Ishikawa (cell line): ENCODE results near the gene LAMA3.
A peak's percentile ranks its signal among the peaks of the same experiment; 100 is the strongest.

Source experiments
- CEBPB ChIP-seq: IDR thresholded peaks from 2 replicates; pipeline ENCODE4 v1.6.1; 2012
- CREB1 ChIP-seq: IDR thresholded peaks from 2 replicates; pipeline ENCODE4 v1.6.1; 2012; ENCODE audit warnings: low read depth
- EGR1 ChIP-seq: IDR thresholded peaks from 2 replicates; pipeline ENCODE4 v1.6.1; 2012
- EP300 ChIP-seq: IDR thresholded peaks from 2 replicates; pipeline ENCODE4 v1.6.1; 2012; ENCODE audit warnings: borderline replicate concordance
- FOXM1 ChIP-seq: IDR thresholded peaks from 2 replicates; pipeline ENCODE4 v1.6.1; 2012; ENCODE audit warnings: low read depth, borderline replicate concordance
- MAX ChIP-seq: IDR thresholded peaks from 2 replicates; pipeline ENCODE4 v1.6.1; 2012
- NFIC ChIP-seq: IDR thresholded peaks from 2 replicates; pipeline ENCODE4 v1.6.1; 2012
- RAD21 ChIP-seq: IDR thresholded peaks from 2 replicates; pipeline ENCODE4 v1.6.1; 2012; ENCODE audit warnings: low read depth
- REST ChIP-seq: IDR thresholded peaks from 2 replicates; pipeline ENCODE4 v1.6.1; 2012; ENCODE audit warnings: low read depth, mild to moderate bottlenecking
- TAF1 ChIP-seq: IDR thresholded peaks from 2 replicates; pipeline ENCODE4 v1.6.1; 2012; ENCODE audit warnings: low read depth, mild to moderate bottlenecking
- TCF12 ChIP-seq: IDR thresholded peaks from 2 replicates; pipeline ENCODE4 v1.6.1; 2012; ENCODE audit warnings: low read depth
- TEAD4 ChIP-seq: IDR thresholded peaks from 2 replicates; pipeline ENCODE4 v1.6.1; 2012
- YY1 ChIP-seq: IDR thresholded peaks from 2 replicates; pipeline ENCODE4 v1.6.1; 2012; ENCODE audit warnings: low read depth
- ZBTB7A ChIP-seq: IDR thresholded peaks from 2 replicates; pipeline ENCODE4 v1.6.1; 2012; ENCODE audit warnings: low read depth
- TF ChIP-seq, protein P1 (sequence below): IDR thresholded peaks from 2 replicates; pipeline ENCODE4 v1.6.1; 2012

LAMA3 gene

GRCh38 chr18:23710068-23710527 is 20.8 kb downstream of the LAMA3 start:
- no peak for TF ChIP-seq FOXM1
- TF ChIP-seq CEBPB: no peak
- no peak for TF ChIP-seq NFIC
- no peak for TF ChIP-seq RAD21
- TF ChIP-seq EGR1: no peak

GRCh38 chr18:23710946-23711345 is 21.7 kb downstream of the LAMA3 start:
- TF ChIP-seq ZBTB7A (no peak), RAD21 (no peak), YY1 (no peak), EGR1 (no peak), TCF12 (no peak), REST (no peak), CEBPB (no peak), FOXM1 (no peak), EP300 (no peak), TEAD4 (no peak), NFIC (no peak), CREB1 (no peak), TAF1 (no peak), MAX (no peak)
- TF ChIP-seq, protein P1, sequence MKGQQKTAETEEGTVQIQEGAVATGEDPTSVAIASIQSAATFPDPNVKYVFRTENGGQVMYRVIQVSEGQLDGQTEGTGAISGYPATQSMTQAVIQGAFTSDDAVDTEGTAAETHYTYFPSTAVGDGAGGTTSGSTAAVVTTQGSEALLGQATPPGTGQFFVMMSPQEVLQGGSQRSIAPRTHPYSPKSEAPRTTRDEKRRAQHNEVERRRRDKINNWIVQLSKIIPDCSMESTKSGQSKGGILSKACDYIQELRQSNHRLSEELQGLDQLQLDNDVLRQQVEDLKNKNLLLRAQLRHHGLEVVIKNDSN: no peak

DNA sequence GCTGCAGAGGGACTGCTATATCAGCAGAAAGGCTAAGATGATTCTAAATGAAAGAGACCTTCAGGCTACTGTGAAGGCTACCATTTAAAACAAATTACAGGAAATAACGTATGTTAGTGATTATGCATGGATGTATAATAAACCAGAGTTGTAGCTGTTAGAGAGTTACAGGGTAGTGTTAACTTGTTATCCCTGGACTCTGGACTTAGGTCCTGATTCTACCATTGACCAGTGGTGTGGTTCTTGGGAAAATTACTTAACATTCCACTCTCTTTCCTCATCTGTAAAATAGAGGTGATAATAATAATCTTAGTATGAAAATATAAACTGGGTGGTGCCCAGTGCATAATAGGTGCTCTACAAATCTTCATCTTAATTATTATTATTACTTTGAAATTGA is 22.2 kb downstream of the LAMA3 start:
- TF ChIP-seq TAF1 (no peak), EGR1 (no peak), NFIC (no peak), RAD21 (no peak), TEAD4 (no peak), CREB1 (no peak), YY1 (no peak)
- TF ChIP-seq, protein P1: no peak

DNA sequence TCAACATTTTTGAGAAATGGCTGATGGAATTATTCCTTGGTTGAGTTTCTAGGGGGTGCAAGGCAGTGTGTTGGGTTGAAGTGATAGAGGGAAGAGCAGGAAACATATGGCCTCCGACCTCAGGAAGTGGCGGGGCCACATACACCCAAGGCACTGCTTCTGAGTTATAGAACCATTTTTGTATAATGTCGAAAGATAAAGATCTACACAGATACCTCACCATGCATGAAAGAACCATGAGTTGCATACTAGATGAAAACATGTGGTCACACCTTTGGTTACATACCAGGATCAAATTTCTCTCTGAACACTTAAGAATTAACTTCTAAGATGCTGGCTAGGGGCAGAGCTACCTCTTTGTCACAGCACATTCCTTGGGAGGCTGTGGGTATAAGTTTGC is 23.2 kb downstream of the LAMA3 start:
- TF ChIP-seq EP300: peak; percentile 10; the same call in 1 of the 2 replicates
- peak; percentile 58; the same call in 1 of the 2 replicates for TF ChIP-seq TEAD4
- peak; percentile 80 for TF ChIP-seq MAX
- no peak for TF ChIP-seq NFIC

DNA sequence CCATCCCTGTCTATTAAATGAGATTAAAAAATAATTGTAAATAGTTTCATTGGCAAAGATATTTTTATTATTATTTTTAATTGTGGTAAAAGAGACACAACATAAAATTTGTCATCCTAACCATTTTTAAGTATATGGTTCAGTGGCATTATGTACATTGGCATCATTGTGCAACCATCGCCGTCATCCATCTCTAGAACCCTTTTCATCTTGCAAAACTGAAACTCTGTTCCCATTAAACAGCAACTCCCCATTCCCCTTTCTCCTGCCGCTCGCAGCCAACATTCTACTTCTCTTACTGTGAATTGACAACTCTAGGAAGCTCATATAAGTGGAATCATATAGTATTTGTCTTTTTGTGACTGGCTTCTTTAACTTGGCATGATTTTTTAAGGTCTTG is 25.3 kb downstream of the LAMA3 start:
- TF ChIP-seq CREB1 (no peak), FOXM1 (no peak)

GRCh38 chr18:23716516-23716915 is 27.3 kb downstream of the LAMA3 start:
- TF ChIP-seq TEAD4 (no peak), FOXM1 (no peak), CREB1 (no peak), EP300 (no peak), REST (no peak), NFIC (no peak), EGR1 (no peak)
- TF ChIP-seq, protein P1: no peak

GRCh38 chr18:23716966-23717365 is 27.7 kb downstream of the LAMA3 start:
- TF ChIP-seq MAX (no peak), EGR1 (no peak), CREB1 (no peak), FOXM1 (no peak), NFIC (no peak), RAD21 (no peak), TCF12 (no peak), TAF1 (no peak), REST (no peak), TEAD4 (no peak), CEBPB (no peak), ZBTB7A (no peak), YY1 (no peak), EP300 (no peak)
- TF ChIP-seq, protein P1: no peak
